SK-N-SH (cell line): Measurements from ENCODE around the gene FAM43B. TPM values are rescaled to one million over a fixed set of nuclear protein-coding genes. Genes with fewer than 3 reads are reported as not detected.

Experiments used
- CTCF ChIA-PET: fragments of 300-600, 350-600 bp; formaldehyde crosslinking; extraction: SDS; loops from one replicate; lab custom pipeline; 2021; lab: Yijun Ruan, JAX
- POLR2A ChIA-PET: fragments of 350-600 bp; sonication (Branson Sonifier 250); formaldehyde crosslinking; extraction: SDS; loops from one replicate; lab custom pipeline; 2020; ENCODE audit warnings: antibody characterized with exemption, inconsistent platforms; lab: Yijun Ruan, JAX
- DNase-seq: peaks from one replicate; pipeline ENCODE4 v3.0.0; 2012
- H2AFZ ChIP-seq: fragments of 200-600 bp; sonication (generic); 2 replicates; pipeline ENCODE4 v1.8.1; 2016; ENCODE audit warnings: antibody characterized with exemption, mild to moderate bottlenecking, low read depth
- H3F3A ChIP-seq: fragments of 200-600 bp; sonication (generic); replicated peaks from 2 replicates; pipeline ENCODE3; 2016; ENCODE audit warnings: antibody characterized with exemption, mild to moderate bottlenecking; ENCODE audit not compliant: insufficient read depth
- H3K27ac ChIP-seq, 2 experiments: fragments of 200-500 bp in 1 of 2; fragments of 200-600 bp in 1 of 2; sonication (Bioruptor generic) in 1 of 2; sonication (generic), shearing (Covaris generic) in 1 of 2; 2 replicates each; pipeline versions ENCODE4 v1.5.1 to v1.6.1; 2014 to 2016; ENCODE audit warnings: low read depth in 2 of 2, inconsistent platforms in 1 of 2, low read length in 1 of 2, mild to moderate bottlenecking in 1 of 2, mixed read lengths in 1 of 2
- H3K27me3 ChIP-seq: fragments of 200-600 bp; sonication (generic), shearing (Covaris generic); 2 replicates; pipeline ENCODE4 v1.6.1; 2016; ENCODE audit warnings: mixed run types; ENCODE audit not compliant: insufficient read depth
- H3K36me3 ChIP-seq, 2 experiments: fragments of 200-500 bp in 1 of 2; fragments of 200-600 bp in 1 of 2; sonication (Bioruptor generic) in 1 of 2; sonication (generic) in 1 of 2; replicated peaks in 1 of 2; 2 replicates each; pipeline versions ENCODE3 to v1.5.1; 2014 to 2016; ENCODE audit warnings: low read length in 1 of 2, mild to moderate bottlenecking in 1 of 2; ENCODE audit not compliant: insufficient read depth in 2 of 2, control insufficient read depth in 1 of 2
- H3K4me1 ChIP-seq, 2 experiments: fragments of 200-500 bp in 1 of 2; fragments of 200-600 bp in 1 of 2; sonication (Bioruptor generic) in 1 of 2; sonication (generic), shearing (Covaris generic) in 1 of 2; 2 replicates each; pipeline versions ENCODE4 v1.5.1 to v1.6.1; 2014 to 2016; ENCODE audit warnings: low read depth in 1 of 2, low read length in 1 of 2, mixed run types in 1 of 2; ENCODE audit not compliant: insufficient read depth in 2 of 2, control insufficient read depth in 1 of 2
- H3K4me2 ChIP-seq: fragments of 200-600 bp; sonication (generic), shearing (Covaris generic); 2 replicates; pipeline ENCODE4 v1.6.1; 2017; ENCODE audit warnings: mixed run types
- H3K4me3 ChIP-seq, 2 experiments: fragments of 200-500 bp in 1 of 2; fragments of 200-600 bp in 1 of 2; sonication (Bioruptor generic) in 1 of 2; sonication (generic), shearing (Covaris generic) in 1 of 2; 2 replicates each; pipeline versions ENCODE4 v1.5.1 to v1.8.1; 2014 to 2016; ENCODE audit warnings: low read depth in 2 of 2, inconsistent platforms in 1 of 2, low read length in 1 of 2, mild to moderate bottlenecking in 1 of 2, mixed read lengths in 1 of 2, moderate library complexity in 1 of 2
- H3K79me2 ChIP-seq: fragments of 200-600 bp; sonication (generic); 2 replicates; pipeline ENCODE4 v1.8.1; 2017; ENCODE audit warnings: mild to moderate bottlenecking; ENCODE audit not compliant: insufficient read depth
- H3K9ac ChIP-seq: fragments of 200-600 bp; sonication (generic); 2 replicates; pipeline ENCODE4 v1.6.1; 2017; ENCODE audit warnings: mixed run types
- H3K9me2 ChIP-seq: fragments of 200-600 bp; sonication (generic); 2 replicates; pipeline ENCODE4 v1.6.1; 2017; ENCODE audit warnings: mixed run types
- H3K9me3 ChIP-seq: fragments of 200-600 bp; sonication (generic); 2 replicates; pipeline ENCODE4 v1.6.1; 2017; ENCODE audit warnings: mixed run types, mild to moderate bottlenecking, moderate library complexity
- H4K20me1 ChIP-seq: fragments of 200-600 bp; sonication (generic); 2 replicates; pipeline ENCODE4 v1.6.1; 2017; ENCODE audit warnings: mild to moderate bottlenecking, mixed run types; ENCODE audit not compliant: insufficient read depth
- ELF1 ChIP-seq: IDR thresholded peaks from 2 replicates; pipeline ENCODE4 v1.4.0; 2012
- EZH2phosphoT487 ChIP-seq: fragments of 200-600 bp; sonication (generic); IDR thresholded peaks from 2 replicates; pipeline ENCODE4 v1.6.1; 2017; ENCODE audit warnings: low read depth, mixed run types, mild to moderate bottlenecking, antibody characterized with exemption, moderate library complexity, borderline replicate concordance
- FOSL2 ChIP-seq: IDR thresholded peaks from 2 replicates; pipeline ENCODE4 v1.4.0; 2012; ENCODE audit warnings: low read depth, mild to moderate bottlenecking, moderate library complexity, borderline replicate concordance
- FOXM1 ChIP-seq: IDR thresholded peaks from 2 replicates; pipeline ENCODE4 v1.4.0; 2012; ENCODE audit warnings: low read depth, mild to moderate bottlenecking
- GATA2 ChIP-seq: sonication (generic); formaldehyde crosslinking; IDR thresholded peaks from 2 replicates; pipeline ENCODE4 v1.5.0; 2020; ENCODE audit warnings: mild to moderate bottlenecking, missing genetic modification reagents
- JUND ChIP-seq: IDR thresholded peaks from 2 replicates; pipeline ENCODE4 v1.4.0; 2012
- MEF2A ChIP-seq: IDR thresholded peaks from 2 replicates; pipeline ENCODE4 v1.4.0; 2012; ENCODE audit warnings: low read depth, borderline replicate concordance
- MXI1 ChIP-seq: IDR thresholded peaks from 2 replicates; pipeline ENCODE4 v1.6.1; 2012; ENCODE audit warnings: mild to moderate bottlenecking, low read depth, low read length, improper control_type of control experiment
- NFIC ChIP-seq: IDR thresholded peaks from 2 replicates; pipeline ENCODE4 v1.4.0; 2012; ENCODE audit warnings: borderline replicate concordance
- NRF1 ChIP-seq: IDR thresholded peaks from 2 replicates; pipeline ENCODE4 v1.6.1; 2012; ENCODE audit warnings: low read depth, mild to moderate bottlenecking, low read length
- PBX3 ChIP-seq: IDR thresholded peaks from 2 replicates; pipeline ENCODE4; 2012
- POLR2AphosphoS5 ChIP-seq: IDR thresholded peaks from 2 replicates; pipeline ENCODE4 v1.6.1; 2012; ENCODE audit warnings: low read depth, low read length
- RAD21 ChIP-seq: IDR thresholded peaks from 2 replicates; pipeline ENCODE4 v1.6.1; 2012; ENCODE audit warnings: mild to moderate bottlenecking, low read length
- RCOR1 ChIP-seq: fragments of 150-350 bp; IDR thresholded peaks from 2 replicates; pipeline ENCODE4 v1.6.1; 2017; ENCODE audit warnings: antibody characterized with exemption, low read length
- RFX5 ChIP-seq: IDR thresholded peaks from 2 replicates; pipeline ENCODE4 v1.6.1; 2012; ENCODE audit warnings: mild to moderate bottlenecking, improper control_type of control experiment, low read length
- SIN3A ChIP-seq: IDR thresholded peaks from 2 replicates; pipeline ENCODE4 v1.6.1; 2012; ENCODE audit warnings: low read depth, mild to moderate bottlenecking, low read length, moderate library complexity, borderline replicate concordance
- SMC3 ChIP-seq: IDR thresholded peaks from 2 replicates; pipeline ENCODE4 v1.6.1; 2012; ENCODE audit warnings: low read depth, low read length, improper control_type of control experiment
- TCF12 ChIP-seq: IDR thresholded peaks from 2 replicates; pipeline ENCODE4 v1.4.0; 2012
- WGBS: methylation state at CpG from one replicate; pipeline ENCODE4 v1.1.6; 2017; ENCODE audit warnings: low lambda C conversion rate; 5-methylcytosine and 5-hydroxymethylcytosine counted together
- polyA plus RNA-seq, 3 experiments: library from polyadenylated mRNA; depleted of rRNA; stranded (reverse); fragments of >200 nt; gene quantifications; 2 replicates each; pipeline ENCODE4 v1.2.3, GENCODE V29; 2012
- TF ChIP-seq, protein P1 (sequence below): IDR thresholded peaks from 2 replicates; pipeline ENCODE4 v1.4.0; 2012; ENCODE audit warnings: low read depth
- TF ChIP-seq, protein P2 (sequence below): fragments of 150-350 bp; IDR thresholded peaks from 2 replicates; pipeline ENCODE4 v1.6.1; 2017; ENCODE audit warnings: antibody characterized with exemption, low read length, low read depth, borderline replicate concordance
- TF ChIP-seq, protein P3 (sequence below): IDR thresholded peaks from 2 replicates; pipeline ENCODE4 v1.4.0; 2012; ENCODE audit warnings: low read depth, borderline replicate concordance
- TF ChIP-seq, protein P4 (sequence below): fragments of 200-600 bp; sonication (generic); IDR thresholded peaks from 2 replicates; pipeline ENCODE4 v1.6.1; 2017; ENCODE audit warnings: antibody characterized with exemption, mild to moderate bottlenecking, moderate library complexity

FAM43B gene
- polyA plus RNA-seq, 1 of the 3 experiments (the other 2 are of a cell fraction): not detected

DNA sequence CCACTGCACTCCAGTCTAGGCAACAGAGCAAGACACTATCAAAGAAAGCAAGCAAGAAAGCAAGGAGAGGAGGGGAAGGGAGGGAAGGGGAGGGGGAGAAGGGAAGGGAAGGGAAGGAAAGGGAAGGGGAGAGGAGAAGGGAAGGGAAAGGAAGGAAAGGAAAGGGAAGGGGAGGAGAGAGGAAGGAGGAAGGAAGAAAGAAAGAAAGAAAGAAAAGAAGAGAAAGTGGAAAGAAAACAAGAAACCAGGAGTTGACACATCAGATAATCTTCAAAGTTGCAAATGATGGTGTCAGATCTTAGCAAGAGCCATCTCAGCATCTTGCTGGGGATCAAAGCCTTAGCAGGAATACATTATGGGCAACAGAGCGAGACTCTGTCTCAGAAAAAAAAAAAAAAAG, 21.6 kb downstream of the FAM43B start:
- Histone ChIP-seq H3K36me3 (no peaks in the 10 kb centered on the region), H3K4me3 (no peak overlapping the region), H3K27me3 (no peaks in the 10 kb centered on the region; the same call in 1 of the 2 replicates), H3K4me2 (no peak overlapping the region), H3K27ac (no peak overlapping the region), H4K20me1 (no peaks in the 10 kb centered on the region), H3K9ac (no peak overlapping the region), H3F3A (no peaks in the 10 kb centered on the region), H2AFZ (no peak overlapping the region), H3K79me2 (no peaks in the 10 kb centered on the region), H3K9me2 (no peaks in the 10 kb centered on the region), H3K4me1 (no peaks in the 10 kb centered on the region), H3K9me3 (no peaks in the 10 kb centered on the region)
- TF ChIP-seq POLR2AphosphoS5 (no peak), EZH2phosphoT487 (no peak), MXI1 (no peak), SIN3A (no peak), FOSL2 (no peak), ELF1 (no peak), RFX5 (no peak), GATA2 (CRISPR knock-in tag) (no peak), FOXM1 (no peak)
- TF ChIP-seq, protein P1, sequence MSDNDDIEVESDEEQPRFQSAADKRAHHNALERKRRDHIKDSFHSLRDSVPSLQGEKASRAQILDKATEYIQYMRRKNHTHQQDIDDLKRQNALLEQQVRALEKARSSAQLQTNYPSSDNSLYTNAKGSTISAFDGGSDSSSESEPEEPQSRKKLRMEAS: no peak
- CTCF ChIA-PET: interaction anchor here (0.6 to 7.6 kb wide), 5 partner anchors 11 to 68 kb away, joined by 3 to 97 read pairs (median 12); partner anchors contain the start of genes FAM43B and PINK1
- POLR2A ChIA-PET: no interaction called here
- DNase-seq: no peak
- WGBS: 23% methylated on average over 1 of the region's 1 CpG

DNA sequence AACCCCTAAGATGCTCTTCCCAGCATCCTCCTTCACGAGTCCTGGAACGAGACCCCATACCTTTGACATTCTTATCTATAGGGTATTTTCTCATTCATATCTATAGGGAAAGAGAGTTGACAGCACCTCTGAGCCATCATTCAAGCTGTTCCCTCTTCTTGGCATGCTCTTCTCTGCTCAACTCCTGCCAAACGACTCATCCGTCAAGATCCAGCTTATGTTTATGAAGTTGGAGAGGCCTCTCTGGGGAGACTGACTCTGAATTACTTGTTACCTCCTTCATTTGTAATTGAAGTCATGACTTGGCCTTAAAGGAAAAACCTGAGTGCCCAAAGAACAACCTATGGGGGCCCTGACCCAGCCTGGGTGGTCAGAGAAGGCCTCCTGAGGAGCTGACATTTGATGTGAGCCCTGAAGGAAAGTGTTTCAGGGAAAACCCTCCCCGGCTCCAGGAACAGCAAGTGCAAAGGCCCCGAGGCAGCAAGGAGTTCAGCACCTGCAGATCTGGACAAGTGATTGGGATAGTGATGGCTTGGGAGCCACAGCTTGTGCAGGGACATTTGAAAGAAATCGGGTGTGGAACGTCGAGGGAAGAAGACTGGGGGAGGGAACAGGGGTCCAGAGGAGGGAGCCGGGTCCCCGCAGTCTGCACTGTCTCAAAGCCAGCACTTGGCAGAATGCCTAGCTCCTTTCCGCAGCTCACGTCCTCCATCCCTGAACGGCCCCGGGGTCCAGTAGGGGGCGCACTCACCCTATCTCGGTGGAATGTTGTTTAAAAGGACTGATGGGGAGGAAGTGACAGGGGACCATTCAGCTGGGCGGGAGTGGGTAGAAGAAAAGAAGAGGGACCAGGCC, 22.5 kb downstream of the FAM43B start:
- peak; percentile 85 for DNase-seq
- H3K27ac ChIP-seq: no peak overlapping the region
- H3K4me3 ChIP-seq: no peak overlapping the region; a peak in 1 of 4 replicates
- WGBS: 17% methylated on average over 16 of the region's 18 CpGs
- no peaks in the 10 kb centered on the region; the same call in 1 of the 2 replicates for H3K27me3 ChIP-seq
- CTCF ChIA-PET: interaction anchor here (0.6 to 7.6 kb wide), 23 partner anchors 9 to 1767 kb away, joined by 3 to 97 read pairs (median 5); partner anchors contain the start of genes FAM43B and PINK1
- H3K4me1 ChIP-seq: no peaks in the 10 kb centered on the region
- no peak overlapping the region for H3K9ac ChIP-seq
- no peak overlapping the region for H3K4me2 ChIP-seq
- H2AFZ ChIP-seq: no peak overlapping the region
- H3K9me2 ChIP-seq: no peaks in the 10 kb centered on the region
- no peaks in the 10 kb centered on the region for H3K9me3 ChIP-seq
- no peaks in the 10 kb centered on the region for H3K79me2 ChIP-seq
- no peaks in the 10 kb centered on the region for H3F3A ChIP-seq
- no peaks in the 10 kb centered on the region for H3K36me3 ChIP-seq
- POLR2A ChIA-PET: interaction anchor here (0.9 kb wide), 1 partner anchor 86 kb away, joined by 4 read pairs; no protein-coding TSS in a partner anchor
- H4K20me1 ChIP-seq: no peaks in the 10 kb centered on the region
- TF ChIP-seq, protein P2, sequence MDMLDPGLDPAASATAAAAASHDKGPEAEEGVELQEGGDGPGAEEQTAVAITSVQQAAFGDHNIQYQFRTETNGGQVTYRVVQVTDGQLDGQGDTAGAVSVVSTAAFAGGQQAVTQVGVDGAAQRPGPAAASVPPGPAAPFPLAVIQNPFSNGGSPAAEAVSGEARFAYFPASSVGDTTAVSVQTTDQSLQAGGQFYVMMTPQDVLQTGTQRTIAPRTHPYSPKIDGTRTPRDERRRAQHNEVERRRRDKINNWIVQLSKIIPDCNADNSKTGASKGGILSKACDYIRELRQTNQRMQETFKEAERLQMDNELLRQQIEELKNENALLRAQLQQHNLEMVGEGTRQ: no peak
- TF ChIP-seq RFX5 (no peak), NRF1 (no peak), RAD21 (peak; percentile 75), TCF12 (peak; percentile 19; the same call in 1 of the 2 replicates), SIN3A (0 out of 2 replicates have a peak, but pooled peaks have one; percentile 43), RCOR1 (no peak), JUND (no peak), NFIC (peak; percentile 66), SMC3 (peak; percentile 69), MEF2A (no peak), PBX3 (0 out of 2 replicates have a peak, but pooled peaks have one; percentile 29)
- TF ChIP-seq, protein P3, sequence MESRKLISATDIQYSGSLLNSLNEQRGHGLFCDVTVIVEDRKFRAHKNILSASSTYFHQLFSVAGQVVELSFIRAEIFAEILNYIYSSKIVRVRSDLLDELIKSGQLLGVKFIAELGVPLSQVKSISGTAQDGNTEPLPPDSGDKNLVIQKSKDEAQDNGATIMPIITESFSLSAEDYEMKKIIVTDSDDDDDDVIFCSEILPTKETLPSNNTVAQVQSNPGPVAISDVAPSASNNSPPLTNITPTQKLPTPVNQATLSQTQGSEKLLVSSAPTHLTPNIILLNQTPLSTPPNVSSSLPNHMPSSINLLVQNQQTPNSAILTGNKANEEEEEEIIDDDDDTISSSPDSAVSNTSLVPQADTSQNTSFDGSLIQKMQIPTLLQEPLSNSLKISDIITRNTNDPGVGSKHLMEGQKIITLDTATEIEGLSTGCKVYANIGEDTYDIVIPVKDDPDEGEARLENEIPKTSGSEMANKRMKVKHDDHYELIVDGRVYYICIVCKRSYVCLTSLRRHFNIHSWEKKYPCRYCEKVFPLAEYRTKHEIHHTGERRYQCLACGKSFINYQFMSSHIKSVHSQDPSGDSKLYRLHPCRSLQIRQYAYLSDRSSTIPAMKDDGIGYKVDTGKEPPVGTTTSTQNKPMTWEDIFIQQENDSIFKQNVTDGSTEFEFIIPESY: no peak
- TF ChIP-seq, protein P4, sequence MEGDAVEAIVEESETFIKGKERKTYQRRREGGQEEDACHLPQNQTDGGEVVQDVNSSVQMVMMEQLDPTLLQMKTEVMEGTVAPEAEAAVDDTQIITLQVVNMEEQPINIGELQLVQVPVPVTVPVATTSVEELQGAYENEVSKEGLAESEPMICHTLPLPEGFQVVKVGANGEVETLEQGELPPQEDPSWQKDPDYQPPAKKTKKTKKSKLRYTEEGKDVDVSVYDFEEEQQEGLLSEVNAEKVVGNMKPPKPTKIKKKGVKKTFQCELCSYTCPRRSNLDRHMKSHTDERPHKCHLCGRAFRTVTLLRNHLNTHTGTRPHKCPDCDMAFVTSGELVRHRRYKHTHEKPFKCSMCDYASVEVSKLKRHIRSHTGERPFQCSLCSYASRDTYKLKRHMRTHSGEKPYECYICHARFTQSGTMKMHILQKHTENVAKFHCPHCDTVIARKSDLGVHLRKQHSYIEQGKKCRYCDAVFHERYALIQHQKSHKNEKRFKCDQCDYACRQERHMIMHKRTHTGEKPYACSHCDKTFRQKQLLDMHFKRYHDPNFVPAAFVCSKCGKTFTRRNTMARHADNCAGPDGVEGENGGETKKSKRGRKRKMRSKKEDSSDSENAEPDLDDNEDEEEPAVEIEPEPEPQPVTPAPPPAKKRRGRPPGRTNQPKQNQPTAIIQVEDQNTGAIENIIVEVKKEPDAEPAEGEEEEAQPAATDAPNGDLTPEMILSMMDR: peak; percentile 80
